Measurements from ENCODE around the gene UBR4.
"Not testable (repeated sequence)": the region's sequence is repeated elsewhere in the genome, so short reads cannot be mapped to it uniquely, and the experiment has no call there.

The UBR4 gene

DNA sequence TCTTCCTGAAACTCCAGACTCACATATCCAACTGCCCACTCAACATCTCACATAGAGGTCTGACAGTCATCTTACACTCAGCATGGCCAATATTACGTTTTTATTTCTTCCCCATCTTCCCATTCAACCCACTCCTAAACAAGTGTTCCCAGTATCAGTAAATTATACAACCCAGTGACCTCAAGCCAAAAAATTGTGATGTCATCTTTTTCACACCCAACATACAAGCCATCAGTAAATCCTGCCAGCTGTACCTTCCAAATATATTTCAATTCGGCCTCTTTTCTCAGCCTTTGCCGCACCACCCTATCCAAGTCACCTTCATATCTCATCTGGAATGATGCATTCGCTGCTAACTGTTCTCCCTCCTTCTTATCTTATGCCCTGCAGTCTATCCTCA lies 19.6 kb downstream of the UBR4 start:
- DNase-seq (ENCODE audit: low read depth in 2 of 2): no peak

GRCh38 chr1:19189270-19189669 lies 20.8 kb downstream of the UBR4 start:
- no peak for DNase-seq (ENCODE audit: low read depth in 2 of 2)

GRCh38 chr1:19187852-19188251 lies 22.2 kb downstream of the UBR4 start:
- no peak for DNase-seq (ENCODE audit: low read depth in 2 of 2)

- no peak for DNase-seq (ENCODE audit: low read depth in 2 of 2)
These were observed 24.1 kb downstream of the UBR4 start for GRCh38 chr1:19186001-19186400.

DNA sequence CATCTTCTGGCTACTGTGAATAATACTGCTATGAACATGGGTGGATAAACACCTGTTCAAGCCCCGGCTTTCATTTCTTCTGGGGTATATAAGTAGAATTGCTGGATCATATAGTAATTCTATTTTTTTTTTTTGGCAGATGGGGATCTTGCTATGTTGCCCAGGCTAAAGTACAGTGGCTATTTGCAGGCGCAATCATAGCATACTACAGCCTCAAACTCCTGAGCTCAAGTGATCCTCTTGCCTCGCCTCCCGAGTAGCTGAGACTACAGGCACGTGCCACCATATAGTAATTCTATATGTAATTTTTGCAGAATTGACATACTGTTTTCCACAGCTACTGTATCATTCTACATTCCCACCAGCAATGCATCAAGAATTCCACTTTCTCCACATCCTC lies 27.8 kb downstream of the UBR4 start:
- DNase-seq (ENCODE audit: low read depth in 2 of 2): no peak

GRCh38 chr1:19180265-19180657 lies 29.8 kb downstream of the UBR4 start:
- not testable (repeated sequence) for DNase-seq (ENCODE audit: low read depth in 2 of 2)

GRCh38 chr1:19179597-19180264 lies 30.3 kb downstream of the UBR4 start:
- DNase-seq (ENCODE audit: low read depth in 2 of 2): no peak

DNA sequence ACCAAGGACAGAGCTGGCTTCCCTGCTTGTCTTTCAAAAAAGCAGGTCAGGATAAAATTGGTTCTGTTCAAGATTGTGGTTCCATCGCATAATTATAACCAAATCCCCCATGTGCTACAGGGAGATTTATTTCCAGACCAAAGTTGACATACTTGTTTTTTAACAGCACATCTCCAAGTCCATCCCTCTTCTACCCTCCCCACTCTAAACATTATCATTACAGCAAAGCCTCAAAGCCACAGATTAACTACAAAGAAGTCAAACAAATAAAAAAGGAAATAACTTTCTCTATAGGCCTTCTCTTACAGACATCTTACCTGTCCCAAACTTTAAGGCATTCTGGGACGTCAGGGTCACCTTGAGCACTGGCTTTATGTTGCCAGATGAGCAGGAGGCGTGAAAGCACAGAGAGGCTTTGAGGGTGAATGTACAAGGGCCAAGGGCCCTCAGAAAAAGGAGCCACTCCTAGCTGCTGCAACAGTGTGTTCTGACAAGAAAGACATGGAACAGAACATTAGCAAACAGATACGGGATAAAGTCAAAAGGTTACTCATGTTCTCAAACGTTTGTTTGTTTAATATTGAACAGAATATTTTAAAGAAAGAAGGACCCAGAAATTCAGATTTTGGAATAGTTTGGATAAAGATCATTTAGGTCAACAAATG lies 31.2 kb downstream of the UBR4 start:
- no peak for DNase-seq (ENCODE audit: low read depth in 2 of 2)

DNA sequence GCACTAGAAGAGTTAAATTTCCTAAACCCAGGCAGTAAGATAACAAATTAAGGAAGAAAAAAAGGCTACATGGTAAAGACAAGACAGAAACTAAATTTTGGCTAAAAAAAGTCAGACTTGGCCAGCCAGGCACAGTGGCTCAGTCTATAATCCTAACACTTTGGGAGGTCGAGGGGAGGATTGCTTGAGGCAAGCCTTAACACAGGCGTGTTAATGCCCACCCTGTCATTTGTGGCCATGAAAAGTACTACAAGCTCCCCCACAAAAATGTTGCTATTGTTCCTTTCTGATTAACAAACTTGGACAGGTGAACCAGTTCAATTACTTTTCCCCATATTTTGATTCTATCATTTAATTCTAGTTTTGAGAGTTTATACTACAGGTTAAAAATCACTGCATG lies 32.3 kb downstream of the UBR4 start:
- no peak for DNase-seq (ENCODE audit: low read depth in 2 of 2)

GRCh38 chr1:19169642-19170041 lies 40.4 kb downstream of the UBR4 start:
- no peak for DNase-seq (ENCODE audit: low read depth in 2 of 2)

GRCh38 chr1:19167140-19167539 lies 42.9 kb downstream of the UBR4 start:
- no peak for DNase-seq (ENCODE audit: low read depth in 2 of 2)

- DNase-seq (ENCODE audit: low read depth in 2 of 2): no peak
These were observed 44.0 kb downstream of the UBR4 start for GRCh38 chr1:19166066-19166465.

DNA sequence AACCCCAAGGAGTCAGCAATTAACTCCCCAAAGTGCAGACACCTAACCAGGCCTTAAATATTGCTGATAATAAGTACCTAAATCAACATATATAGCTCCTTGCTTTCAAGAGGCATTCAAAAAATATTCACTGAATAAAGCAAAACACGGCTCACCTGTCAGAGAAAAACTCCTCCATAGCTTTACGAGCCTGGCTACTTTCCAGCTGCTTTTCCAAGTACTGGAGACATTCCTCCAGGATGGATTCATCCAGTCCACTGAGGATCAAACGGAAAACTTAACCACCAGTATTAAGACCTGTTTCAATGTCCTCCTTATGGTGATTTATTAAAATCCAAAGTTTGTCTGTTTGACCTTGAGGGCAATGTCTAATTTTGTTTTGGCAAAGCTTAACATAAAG lies 44.6 kb downstream of the UBR4 start:
- DNase-seq (ENCODE audit: low read depth in 2 of 2): no peak

DNA sequence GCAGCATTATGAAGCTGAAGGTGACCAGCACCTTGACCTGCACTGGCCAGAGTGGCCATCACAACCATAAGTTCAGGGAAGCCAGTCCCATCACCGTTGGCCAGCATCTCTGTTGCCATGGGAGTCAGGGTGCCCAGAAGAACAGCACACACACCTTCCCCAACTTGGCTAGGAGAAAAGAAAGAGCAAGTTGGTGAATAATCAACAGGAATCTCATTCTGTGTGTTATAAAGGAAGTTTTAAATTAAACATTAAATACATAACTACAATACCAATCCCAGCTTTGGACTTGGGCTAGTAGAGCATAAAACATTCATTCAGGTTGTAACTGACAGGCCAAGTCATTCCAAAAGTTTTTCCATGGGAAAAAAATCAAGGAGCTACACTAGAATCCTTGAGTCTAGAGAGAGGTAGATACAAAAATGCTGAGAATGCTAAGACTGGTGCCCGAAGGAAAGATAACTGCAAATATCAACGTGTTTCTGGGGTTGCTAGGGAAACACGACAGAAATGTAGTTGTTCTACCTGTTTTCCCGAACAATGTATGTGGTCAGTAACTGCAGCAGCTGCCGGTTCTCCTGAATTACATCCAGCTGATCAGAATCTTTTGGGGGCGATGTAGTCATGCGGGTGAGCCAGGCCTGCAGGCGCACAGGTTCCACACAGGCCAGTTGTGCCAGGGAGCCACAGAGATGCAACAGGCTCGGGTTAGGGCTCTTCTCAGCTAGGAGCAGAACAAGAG lies 45.6 kb downstream of the UBR4 start:
- no peak for DNase-seq (ENCODE audit: low read depth in 2 of 2)

- DNase-seq (ENCODE audit: low read depth in 2 of 2): no peak
These were observed 46.8 kb downstream of the UBR4 start for GRCh38 chr1:19163261-19163660.

DNA sequence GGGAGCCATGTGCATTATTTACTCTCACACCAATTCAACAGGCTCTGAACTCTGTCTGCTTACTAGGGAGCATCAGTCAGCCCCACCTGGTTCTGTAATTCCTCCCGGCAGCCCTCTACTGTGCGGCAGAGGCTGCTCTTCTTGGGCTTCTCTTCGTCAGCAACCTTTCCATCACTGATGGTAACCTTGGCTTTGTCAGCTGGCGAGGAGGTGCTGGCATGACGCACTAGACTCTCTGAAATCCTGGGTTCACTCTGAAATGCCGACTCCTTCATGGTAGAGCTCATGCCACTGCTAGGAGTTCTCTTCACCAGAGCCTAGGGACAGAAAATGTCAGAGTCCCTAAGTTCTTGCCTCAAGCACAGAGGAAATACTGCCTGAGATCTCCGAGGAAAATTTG lies 49.2 kb downstream of the UBR4 start:
- no peak for DNase-seq (ENCODE audit: low read depth in 2 of 2)

- DNase-seq (ENCODE audit: low read depth in 2 of 2): no peak
These were observed 52.4 kb downstream of the UBR4 start for GRCh38 chr1:19157653-19158052.

- no peak for DNase-seq (ENCODE audit: low read depth in 2 of 2)
These were observed 53.4 kb downstream of the UBR4 start for GRCh38 chr1:19156676-19157075.

DNA sequence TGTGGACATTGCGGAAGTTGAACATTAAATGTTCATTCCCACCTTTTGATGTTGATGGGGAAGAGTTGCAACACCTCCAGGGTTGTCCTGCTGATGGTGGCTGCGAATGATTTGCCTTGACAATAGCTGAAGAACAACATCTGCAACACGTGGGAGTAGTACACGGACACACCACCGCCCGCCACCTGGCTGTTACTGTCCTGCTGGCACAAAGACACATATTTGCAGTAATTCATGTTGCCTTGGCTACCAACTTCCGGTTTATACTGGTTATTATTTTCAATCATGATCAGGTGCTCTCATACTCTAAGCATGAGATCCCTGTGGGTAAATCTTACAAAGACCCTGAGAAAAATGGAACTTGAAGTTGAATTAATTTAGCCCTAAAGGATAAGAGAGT lies 55.2 kb downstream of the UBR4 start:
- DNase-seq (ENCODE audit: low read depth in 2 of 2): no peak

- DNase-seq (ENCODE audit: low read depth in 2 of 2): no peak
These were observed 56.9 kb downstream of the UBR4 start for GRCh38 chr1:19153169-19153568.

- no peak for DNase-seq (ENCODE audit: low read depth in 2 of 2)
These were observed 58.5 kb downstream of the UBR4 start for GRCh38 chr1:19151537-19151936.

GRCh38 chr1:19149736-19150135 lies 60.3 kb downstream of the UBR4 start:
- no peak for DNase-seq (ENCODE audit: low read depth in 2 of 2)

DNA sequence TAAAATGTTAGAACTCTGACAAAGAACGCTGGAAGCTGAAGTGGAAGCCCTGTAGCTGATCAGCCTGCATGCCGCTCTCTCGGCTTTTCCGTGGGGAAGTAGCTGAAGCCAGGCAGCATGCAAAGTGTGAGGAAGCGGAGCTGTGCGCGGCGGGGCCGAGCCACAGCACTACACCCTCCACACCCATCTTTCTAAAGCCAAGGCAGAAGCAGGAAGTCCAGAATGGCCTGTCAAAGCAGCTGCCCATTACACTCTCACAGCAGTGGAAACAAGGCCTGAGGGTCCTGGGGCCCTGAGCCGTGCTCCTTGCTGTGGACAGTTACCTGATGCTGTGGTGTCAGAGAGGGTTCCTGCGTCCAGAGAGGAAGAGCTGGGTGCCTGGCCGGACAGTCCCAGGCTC lies 69.6 kb downstream of the UBR4 start:
- DNase-seq (ENCODE audit: low read depth in 2 of 2): no peak

All from stimulated activated CD4-positive, alpha-beta T cell treated with anti-CD3 and anti-CD28 coated beads, Interleukin-4, amount 100 ng/mL, for 48 hours (primary cell).